ENCODE data around the gene SKIDA1. TPM values are rescaled to one million over a fixed set of nuclear protein-coding genes. Genes with fewer than 3 reads are reported as not detected.

Gene SKIDA1
- total RNA-seq, 2 experiments from 2014 or later: 0.11 to 0.36 TPM

GRCh38 chr10:21492421-21492820 is 33.1 kb downstream of the SKIDA1 start:
- Mint-ChIP-seq H3K36me3 (ENCODE audit: low read depth) (no peaks in the 10 kb centered on the region), H3K4me1 (ENCODE audit: low read depth) (peaks cover 12% of the 10 kb centered on the region), H3K27ac (no peak overlapping the region), H3K27me3 (peaks cover 34% of the 10 kb centered on the region), H3K9me3 (no peaks in the 10 kb centered on the region), H3K4me3 (no peak overlapping the region)
- no peak for TF ChIP-seq CTCF (IDR thresholded peaks at IDR 0.05)
- ATAC-seq (no peak), DNase-seq (no peak)
- intact Hi-C loops (cut with micrococcal nuclease): no loop called here
- ChIA-PET CTCF (no interaction called here), POLR2A (no interaction called here)

DNA sequence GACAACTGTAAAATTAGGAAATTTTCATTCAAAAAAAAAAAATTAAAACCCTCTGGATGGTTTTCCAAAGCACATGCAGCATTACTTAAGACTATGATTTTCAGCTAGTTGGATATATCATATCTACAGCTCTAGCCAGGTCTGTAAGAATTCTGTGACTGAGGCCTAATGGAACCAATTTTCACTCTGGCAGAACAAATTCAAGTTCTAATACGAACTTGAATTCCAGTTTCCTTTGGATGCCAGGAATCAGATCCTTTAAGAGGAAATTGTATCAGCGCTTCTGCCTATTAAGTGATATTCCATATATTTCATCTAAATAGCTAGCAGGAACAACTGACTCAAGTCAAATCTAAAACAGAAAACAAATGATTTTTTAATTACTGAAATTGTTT is 34.8 kb downstream of the SKIDA1 start:
- intact Hi-C loops (cut with micrococcal nuclease): no loop called here
- H3K4me3 Mint-ChIP-seq: no peak overlapping the region
- no peaks in the 10 kb centered on the region for H3K9me3 Mint-ChIP-seq
- no peaks in the 10 kb centered on the region for H3K36me3 Mint-ChIP-seq (ENCODE audit: low read depth)
- peaks cover 32% of the 10 kb centered on the region for H3K27me3 Mint-ChIP-seq
- TF ChIP-seq CTCF (IDR thresholded peaks at IDR 0.05): no peak
- ChIA-PET POLR2A (no interaction called here), CTCF (no interaction called here)
- no peak overlapping the region for H3K27ac Mint-ChIP-seq
- H3K4me1 Mint-ChIP-seq (ENCODE audit: low read depth): peaks cover 11% of the 10 kb centered on the region
- ATAC-seq: no peak
- no peak for DNase-seq

DNA sequence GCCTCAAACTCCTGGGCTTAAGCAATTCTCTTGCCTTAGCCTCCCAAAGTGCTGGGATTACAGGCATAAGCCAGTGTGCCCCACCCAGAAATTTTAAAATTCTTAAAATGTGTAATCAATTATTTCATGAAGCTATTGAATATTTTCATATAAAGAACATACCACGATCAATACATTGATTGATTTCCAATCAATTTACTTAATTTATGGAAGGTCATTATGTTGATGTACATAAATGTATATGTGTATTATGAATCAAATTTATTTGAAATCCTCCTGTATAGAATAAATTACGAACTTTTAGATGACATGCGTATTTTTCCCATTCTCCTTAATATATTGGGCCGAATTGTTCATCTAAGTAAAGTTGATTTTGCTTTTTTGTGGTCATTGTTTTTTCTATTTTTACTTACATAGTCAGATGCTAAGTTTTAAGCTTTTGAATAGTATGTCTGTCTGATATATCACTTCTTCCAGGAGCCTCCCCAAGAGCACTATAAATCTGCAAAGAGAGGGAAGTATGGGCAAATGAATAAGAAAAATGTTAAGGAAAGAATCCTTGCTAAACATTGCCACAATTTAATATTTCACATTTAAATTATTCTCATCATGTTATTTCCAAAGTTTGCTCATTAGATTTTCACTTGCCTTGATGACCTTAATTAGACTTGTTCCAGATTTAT is 35.3 kb downstream of the SKIDA1 start:
- POLR2A ChIA-PET: no interaction called here
- Mint-ChIP-seq H3K4me1 (ENCODE audit: low read depth) (peaks cover 7% of the 10 kb centered on the region), H3K27ac (no peak overlapping the region), H3K4me3 (no peak overlapping the region), H3K36me3 (ENCODE audit: low read depth) (no peaks in the 10 kb centered on the region), H3K9me3 (no peaks in the 10 kb centered on the region), H3K27me3 (peaks cover 28% of the 10 kb centered on the region)
- intact Hi-C loops (cut with micrococcal nuclease): no loop called here
- TF ChIP-seq CTCF (IDR thresholded peaks at IDR 0.05): no peak
- ATAC-seq: no peak
- CTCF ChIA-PET: no interaction called here
- DNase-seq: no peak

- Mint-ChIP-seq H3K9me3 (no peaks in the 10 kb centered on the region), H3K4me3 (no peak overlapping the region), H3K4me1 (ENCODE audit: low read depth) (peaks cover under 1% of the 10 kb centered on the region), H3K36me3 (ENCODE audit: low read depth) (no peaks in the 10 kb centered on the region), H3K27ac (no peak overlapping the region), H3K27me3 (peaks cover 22% of the 10 kb centered on the region)
- intact Hi-C loops (cut with micrococcal nuclease): no loop called here
- ChIA-PET POLR2A (interaction anchor here (0.6 kb wide), 1 partner anchor 251 kb away, joined by 5 read pairs; no protein-coding TSS in a partner anchor), CTCF (no interaction called here)
- no peak for DNase-seq
- no peak for ATAC-seq
- TF ChIP-seq CTCF (IDR thresholded peaks at IDR 0.05): no peak
Measured at GRCh38 chr10:21488957-21489446, 36.5 kb downstream of the SKIDA1 start.

DNA sequence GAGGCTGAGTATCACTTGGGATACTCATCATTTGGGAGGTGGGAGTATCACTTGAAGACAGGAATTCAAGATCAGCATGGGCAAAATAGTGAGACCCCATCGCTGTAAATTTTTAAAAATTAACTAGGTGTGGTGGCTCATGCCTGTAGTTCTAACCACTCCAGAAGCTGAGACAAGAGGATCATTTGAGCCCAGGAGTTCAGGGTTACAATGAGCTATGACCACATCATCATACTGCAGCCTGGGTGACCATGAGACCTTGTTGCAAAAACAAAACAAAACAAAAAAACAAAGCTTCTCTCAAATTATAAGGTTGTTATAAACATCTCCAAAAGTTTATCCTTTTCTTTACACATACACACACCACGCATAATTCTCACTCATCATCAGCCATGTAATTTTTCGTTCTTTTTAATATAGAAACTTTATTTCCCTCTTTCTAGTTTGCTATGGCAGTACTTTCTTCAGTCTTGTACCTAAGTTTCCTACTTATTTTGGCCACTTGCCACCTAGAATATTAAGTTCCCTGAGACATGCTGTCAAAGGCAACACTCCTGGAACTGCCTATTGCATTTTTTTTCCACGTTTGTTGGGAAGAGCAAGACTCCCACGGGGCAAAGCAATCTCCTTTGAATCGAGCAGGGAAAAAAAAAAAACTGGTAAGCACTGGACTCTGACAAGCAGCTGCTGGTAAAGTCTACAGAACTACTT is 37.1 kb downstream of the SKIDA1 start:
- DNase-seq (no peak), ATAC-seq (no peak)
- H3K27me3 Mint-ChIP-seq: peaks cover 18% of the 10 kb centered on the region
- POLR2A ChIA-PET: interaction anchor here (0.6 kb wide), 1 partner anchor 251 kb away, joined by 5 read pairs; no protein-coding TSS in a partner anchor
- CTCF ChIA-PET: no interaction called here
- H3K36me3 Mint-ChIP-seq (ENCODE audit: low read depth): no peaks in the 10 kb centered on the region
- intact Hi-C loops (cut with micrococcal nuclease): no loop called here
- no peak overlapping the region for H3K4me3 Mint-ChIP-seq
- no peaks in the 10 kb centered on the region for H3K4me1 Mint-ChIP-seq (ENCODE audit: low read depth)
- no peak overlapping the region for H3K27ac Mint-ChIP-seq
- TF ChIP-seq CTCF (IDR thresholded peaks at IDR 0.05): no peak
- H3K9me3 Mint-ChIP-seq: no peaks in the 10 kb centered on the region
